Right renal pelvis (tissue), 4 donors: ENCODE data around the gene NUDT22. TPM values are rescaled to one million over a fixed set of nuclear protein-coding genes. Genes with fewer than 3 reads are reported as not detected.

Source experiments
- DNase-seq, 4 donors: peaks; one replicate each; pipeline ENCODE4 v3.0.0-alpha.2; 2013; ENCODE audit warnings: low read depth in 4 of 4, low spot score in 3 of 4, missing footprints in 1 of 4
- polyA plus RNA-seq, 4 donors: library from polyadenylated mRNA; unstranded; fragments of 120-200 nt; gene quantifications; one replicate each; pipeline ENCODE4 v1.2.1, GENCODE V29; 2013; ENCODE audit not compliant: insufficient read length in 4 of 4

Gene NUDT22
- polyA plus RNA-seq, 4 donors: 20.1 to 31.8 (median 22.9) TPM

GRCh38 chr11:64268025-64268892, 42.2 kb downstream of the NUDT22 start:
- no peak for DNase-seq

GRCh38 chr11:64268893-64269539, 42.9 kb downstream of the NUDT22 start:
- no peak for DNase-seq

- DNase-seq: peak; percentile 98 to 99 (median 98)
Observed at GRCh38 chr11:64269540-64270220, 43.6 kb downstream of the NUDT22 start.

GRCh38 chr11:64275031-64275800, 49.1 kb downstream of the NUDT22 start:
- DNase-seq: no peak

GRCh38 chr11:64275841-64276240, 49.8 kb downstream of the NUDT22 start:
- DNase-seq: no peak

GRCh38 chr11:64276653-64277431, 50.8 kb downstream of the NUDT22 start:
- DNase-seq: no peak

- DNase-seq: no peak
Observed at GRCh38 chr11:64278576-64279190, 52.6 kb downstream of the NUDT22 start.

Other genes starting within 250 kb of the NUDT22 start
- 100 to 1,000 TPM; 102 to 109 (median 106) TPM for gene OTUB1, start 239.8 kb upstream of the NUDT22 start, polyA plus RNA-seq
- gene FLRT1, start 190.3 kb upstream of the NUDT22 start, polyA plus RNA-seq: 1 to 10 TPM; 2.6 to 4.1 (median 3.1) TPM
- 10 to 100 TPM; 13.6 to 18.9 (median 14.1) TPM for gene MACROD1, start 60.2 kb upstream of the NUDT22 start, polyA plus RNA-seq
- gene STIP1, start 40.1 kb upstream of the NUDT22 start, polyA plus RNA-seq: 100 to 1,000 TPM; 188 to 239 (median 197) TPM
- 1 to 10 TPM; 5.0 to 9.2 (median 5.8) TPM for gene FERMT3, start 19.6 kb upstream of the NUDT22 start, polyA plus RNA-seq
- gene TRPT1, start 88 bp upstream of the NUDT22 start, polyA plus RNA-seq: 10 to 100 TPM; 41.9 to 52.0 (median 44.9) TPM
- 10 to 100 TPM; 62.1 to 75.6 (median 63.9) TPM for gene DNAJC4, start 4.3 kb downstream of the NUDT22 start, polyA plus RNA-seq
- 10 to 100 TPM; 80.7 to 98.7 (median 93.8) TPM for gene VEGFB, start 8.3 kb downstream of the NUDT22 start, polyA plus RNA-seq
- 100 to 1,000 TPM in 1 of 4 donors, 10 to 100 TPM in 3; 76.2 to 109 (median 85.7) TPM for gene FKBP2, start 14.8 kb downstream of the NUDT22 start, polyA plus RNA-seq
- 10 to 100 TPM; 61.9 to 88.4 (median 74.0) TPM for gene PPP1R14B, start 20.7 kb downstream of the NUDT22 start, polyA plus RNA-seq
- gene PLCB3, start 25.3 kb downstream of the NUDT22 start, polyA plus RNA-seq: 10 to 100 TPM; 12.2 to 15.1 (median 13.8) TPM
- gene BAD, start 58.4 kb downstream of the NUDT22 start, polyA plus RNA-seq: 10 to 100 TPM; 44.2 to 69.5 (median 49.2) TPM
- 10 to 100 TPM; 30.3 to 46.9 (median 35.1) TPM for gene GPR137, start 59.6 kb downstream of the NUDT22 start, polyA plus RNA-seq
- gene KCNK4, start 65.0 kb downstream of the NUDT22 start, polyA plus RNA-seq: under 1 TPM in 1 of 4 donors, not detected in 3; 0.08 TPM
- under 1 TPM in 1 of 4 donors, not detected in 3; 0.29 TPM for gene CATSPERZ, start 74.1 kb downstream of the NUDT22 start, polyA plus RNA-seq
- gene ESRRA, start 79.2 kb downstream of the NUDT22 start, polyA plus RNA-seq: 10 to 100 TPM; 17.9 to 27.7 (median 18.5) TPM
- gene TRMT112, start 91.3 kb downstream of the NUDT22 start, polyA plus RNA-seq: 100 to 1,000 TPM; 214 to 270 (median 239) TPM
- gene PRDX5, start 91.8 kb downstream of the NUDT22 start, polyA plus RNA-seq: 100 to 1,000 TPM; 183 to 250 (median 192) TPM
- gene CCDC88B, start 113.9 kb downstream of the NUDT22 start, polyA plus RNA-seq: 1 to 10 TPM; 2.1 to 3.2 (median 2.9) TPM
- 10 to 100 TPM; 10.5 to 15.4 (median 11.5) TPM for gene RPS6KA4, start 132.9 kb downstream of the NUDT22 start, polyA plus RNA-seq